Measurements from ENCODE around the gene KRTAP10-11. TPM values are rescaled to one million over a fixed set of nuclear protein-coding genes. Genes with fewer than 3 reads are reported as not detected.
"Not testable (repeated sequence)": the region's sequence is repeated elsewhere in the genome, so short reads cannot be mapped to it uniquely, and the experiment has no call there.

KRTAP10-11 gene
- total RNA-seq, 3 donors from 2014 or later = not detected

DNA sequence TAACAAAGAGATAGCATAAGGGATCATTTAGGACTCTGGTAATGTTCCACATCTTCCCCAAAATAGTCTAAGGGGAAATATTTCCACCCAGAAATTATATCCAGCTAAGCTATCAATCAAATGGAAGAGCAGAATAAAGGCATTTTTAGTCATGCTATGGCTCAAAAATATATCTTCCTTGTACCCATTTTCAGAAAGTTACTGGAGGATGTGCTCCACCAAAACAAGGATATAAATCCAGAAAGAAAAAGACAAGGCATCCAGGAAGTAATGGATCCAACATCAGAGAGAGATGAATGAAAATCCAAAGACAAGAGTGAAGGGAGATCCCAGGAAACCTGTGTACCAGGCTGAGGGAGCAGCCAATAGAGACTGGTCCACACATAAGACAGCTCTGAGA is 37.0 kb upstream of the KRTAP10-11 start:
- TF ChIP-seq POLR2AphosphoS5 (IDR thresholded peaks at IDR 0.05) (no peak), POLR2A (IDR thresholded peaks at IDR 0.05) (no peak)
- TF ChIP-seq, protein P1, sequence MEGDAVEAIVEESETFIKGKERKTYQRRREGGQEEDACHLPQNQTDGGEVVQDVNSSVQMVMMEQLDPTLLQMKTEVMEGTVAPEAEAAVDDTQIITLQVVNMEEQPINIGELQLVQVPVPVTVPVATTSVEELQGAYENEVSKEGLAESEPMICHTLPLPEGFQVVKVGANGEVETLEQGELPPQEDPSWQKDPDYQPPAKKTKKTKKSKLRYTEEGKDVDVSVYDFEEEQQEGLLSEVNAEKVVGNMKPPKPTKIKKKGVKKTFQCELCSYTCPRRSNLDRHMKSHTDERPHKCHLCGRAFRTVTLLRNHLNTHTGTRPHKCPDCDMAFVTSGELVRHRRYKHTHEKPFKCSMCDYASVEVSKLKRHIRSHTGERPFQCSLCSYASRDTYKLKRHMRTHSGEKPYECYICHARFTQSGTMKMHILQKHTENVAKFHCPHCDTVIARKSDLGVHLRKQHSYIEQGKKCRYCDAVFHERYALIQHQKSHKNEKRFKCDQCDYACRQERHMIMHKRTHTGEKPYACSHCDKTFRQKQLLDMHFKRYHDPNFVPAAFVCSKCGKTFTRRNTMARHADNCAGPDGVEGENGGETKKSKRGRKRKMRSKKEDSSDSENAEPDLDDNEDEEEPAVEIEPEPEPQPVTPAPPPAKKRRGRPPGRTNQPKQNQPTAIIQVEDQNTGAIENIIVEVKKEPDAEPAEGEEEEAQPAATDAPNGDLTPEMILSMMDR (IDR thresholded peaks at IDR 0.05) = no peak
- H3K4me1 ChIP-seq = no peaks in the 10 kb centered on the region
- H3K27ac ChIP-seq = no peak overlapping the region
- no peak overlapping the region for H3K4me3 ChIP-seq
- intact Hi-C loops (cut with DNase I; ENCODE audit: low total_unique reads) = no loop called here
- no peak for DNase-seq (ENCODE audit: low spot score in 2 of 2)
- peaks cover 29 to 38% of the 10 kb centered on the region in 2 donors for H3K9me3 ChIP-seq
- no peaks in the 10 kb centered on the region for H3K36me3 ChIP-seq
- peaks cover 0 to 13% of the 10 kb centered on the region in 2 donors for H3K27me3 ChIP-seq

DNA sequence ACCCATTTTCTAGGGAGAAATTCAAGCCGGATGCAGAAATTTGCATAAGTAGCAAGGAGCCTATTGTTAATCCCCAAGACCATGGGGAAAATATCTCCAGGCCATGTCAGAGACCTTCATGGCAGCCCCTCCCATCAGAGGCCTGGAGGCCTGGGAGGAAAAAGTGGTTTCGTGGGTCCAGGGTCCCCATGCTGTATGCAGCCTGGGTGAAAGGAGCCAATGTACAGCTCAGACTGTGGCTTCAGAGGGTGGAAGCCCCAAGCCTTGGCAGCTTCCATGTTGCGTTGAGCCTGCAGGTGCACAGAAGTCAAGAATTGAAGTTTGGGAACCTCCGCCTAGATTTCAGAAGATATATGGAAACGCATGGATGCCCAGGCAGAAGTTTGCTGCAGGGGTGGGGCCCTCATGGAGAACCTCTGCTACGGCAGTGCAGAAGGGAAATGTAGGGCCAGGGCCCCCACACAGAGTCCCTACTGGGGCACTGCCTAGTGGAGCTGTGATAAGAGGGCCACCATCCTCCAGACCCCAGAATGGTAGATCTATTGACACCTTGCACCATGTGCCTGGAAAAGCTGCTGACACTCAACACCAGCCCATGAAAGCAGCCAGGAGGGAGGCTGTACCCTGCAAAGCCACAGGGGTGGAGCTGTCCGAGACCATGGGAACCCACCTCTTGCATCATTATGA is 35.9 kb upstream of the KRTAP10-11 start:
- H3K36me3 ChIP-seq; intact Hi-C loops (cut with DNase I; ENCODE audit: low total_unique reads): not testable (repeated sequence)
- H3K27me3 ChIP-seq = peaks cover 0 to 22% of the 10 kb centered on the region in 2 donors

GRCh38 chr21:44611551-44611950 is 34.7 kb upstream of the KRTAP10-11 start:
- DNase-seq (ENCODE audit: low spot score in 2 of 2) = no peak
- no peaks in the 10 kb centered on the region for H3K4me1 ChIP-seq
- intact Hi-C loops (cut with DNase I; ENCODE audit: low total_unique reads) = no loop called here
- H3K36me3 ChIP-seq = no peaks in the 10 kb centered on the region
- no peak overlapping the region for H3K27ac ChIP-seq
- no peak overlapping the region for H3K4me3 ChIP-seq
- H3K27me3 ChIP-seq = peaks cover 0 to 31% of the 10 kb centered on the region in 2 donors
- peaks cover 29 to 34% of the 10 kb centered on the region in 2 donors for H3K9me3 ChIP-seq
- TF ChIP-seq POLR2A (IDR thresholded peaks at IDR 0.05) (no peak), POLR2AphosphoS5 (IDR thresholded peaks at IDR 0.05) (no peak)
- TF ChIP-seq, protein P1 (IDR thresholded peaks at IDR 0.05) = no peak

More for the DNA sequence above, 35.9 kb upstream of the KRTAP10-11 start:
- peaks cover 29 to 34% of the 10 kb centered on the region in 2 donors for H3K9me3 ChIP-seq
- DNase-seq (ENCODE audit: low spot score in 2 of 2); H3K27ac ChIP-seq; H3K4me3 ChIP-seq; H3K4me1 ChIP-seq: not testable (repeated sequence)

DNA sequence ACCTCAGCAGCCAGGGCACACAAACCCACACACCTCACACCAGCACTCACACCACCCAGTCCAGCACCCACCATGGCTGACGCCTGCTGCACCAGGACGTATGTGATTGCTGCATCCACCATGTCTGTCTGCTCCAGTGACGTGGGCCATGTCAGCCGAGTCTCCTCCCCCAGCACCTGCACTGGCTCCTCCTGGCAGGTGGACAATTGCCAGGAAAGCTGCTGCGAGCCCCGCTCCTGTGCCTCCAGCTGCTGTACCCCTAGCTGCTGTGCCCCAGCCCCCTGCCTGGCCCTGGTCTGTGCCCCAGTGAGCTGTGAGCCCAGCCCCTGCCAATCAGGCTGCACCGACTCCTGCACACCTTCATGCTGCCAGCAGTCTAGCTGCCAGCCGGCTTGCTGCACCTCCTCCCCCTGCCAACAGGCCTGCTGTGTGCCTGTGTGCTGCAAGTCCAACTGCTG is 34.2 kb upstream of the KRTAP10-11 start, which contains the start of gene KRTAP10-8:
KRTAP10-8 (plus strand) TSS at position 51 of the 458 bp plus-strand sequence; CDS start at position 73, 22 bp downstream.
- no peak for DNase-seq (ENCODE audit: low spot score in 2 of 2)
- Histone ChIP-seq H3K27ac (no peak within 1 kb of the TSS), H3K9me3 (peaks cover 29 to 34% of the 10 kb centered on the region in 2 donors), H3K4me3 (no peak within 1 kb of the TSS), H3K27me3 (peaks cover 0 to 33% of the 10 kb centered on the region in 2 donors), H3K4me1 (no peaks in the 10 kb centered on the region), H3K36me3 (no peaks in the 10 kb centered on the region)
- intact Hi-C loops (cut with DNase I; ENCODE audit: low total_unique reads) = no loop called here
- no peak for TF ChIP-seq POLR2A (IDR thresholded peaks at IDR 0.05)
- TF ChIP-seq, protein P1 (IDR thresholded peaks at IDR 0.05) = no peak
- no peak for TF ChIP-seq POLR2AphosphoS5 (IDR thresholded peaks at IDR 0.05)

GRCh38 chr21:44612669-44613229 is 33.5 kb upstream of the KRTAP10-11 start:
- Histone ChIP-seq H3K9me3 (peaks cover 29 to 34% of the 10 kb centered on the region in 2 donors), H3K27me3 (peaks cover 0 to 33% of the 10 kb centered on the region in 2 donors), H3K27ac (no peak overlapping the region), H3K4me3 (no peak overlapping the region), H3K36me3 (no peaks in the 10 kb centered on the region), H3K4me1 (no peaks in the 10 kb centered on the region)
- no peak for DNase-seq (ENCODE audit: low spot score in 2 of 2)
- no peak for TF ChIP-seq POLR2A (IDR thresholded peaks at IDR 0.05)
- TF ChIP-seq, protein P1 (IDR thresholded peaks at IDR 0.05) = no peak
- TF ChIP-seq POLR2AphosphoS5 (IDR thresholded peaks at IDR 0.05) = no peak
- intact Hi-C loops (cut with DNase I; ENCODE audit: low total_unique reads) = no loop called here

Measured in breast epithelium (tissue), 4 donors.